NCI-H187 (cell line): Measurements from ENCODE around the gene CENPN.

Source experiments
- DNase-seq, 2 experiments: peaks; one replicate each; lab custom pipeline; 2025; lab: John Stamatoyannopoulos, UW

CENPN gene

DNA sequence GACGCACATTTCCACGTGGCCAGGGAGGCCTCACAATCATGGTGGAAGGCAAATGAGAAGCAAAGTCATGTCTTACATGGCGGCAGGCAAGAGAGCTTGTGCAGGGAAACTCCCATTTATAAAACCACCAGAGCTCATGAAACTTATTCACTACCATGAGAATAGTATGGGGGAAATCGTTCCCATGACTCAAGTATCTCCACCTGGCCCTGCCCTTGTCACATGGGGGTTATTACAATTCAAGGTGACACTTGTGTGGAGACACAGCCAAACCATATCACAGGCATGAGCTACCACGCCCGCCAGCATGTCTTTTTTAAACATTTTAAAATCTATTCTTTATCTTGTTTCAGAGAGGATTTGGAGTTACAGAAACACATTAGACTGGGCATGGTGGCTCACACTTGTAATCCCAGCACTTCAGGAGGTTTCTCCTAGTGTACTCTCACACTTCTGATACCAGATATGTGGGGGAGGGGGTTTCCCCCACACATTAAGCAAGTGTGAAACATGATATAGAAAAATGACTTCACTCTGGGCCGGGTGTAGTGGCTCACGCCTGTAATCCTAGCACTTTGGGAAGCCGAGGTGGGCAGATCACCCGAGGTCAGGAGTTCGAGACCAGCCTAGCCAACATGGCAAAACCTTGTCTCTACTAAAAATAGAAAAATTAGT is 23.1 kb downstream of the CENPN start:
- no peak for DNase-seq

DNA sequence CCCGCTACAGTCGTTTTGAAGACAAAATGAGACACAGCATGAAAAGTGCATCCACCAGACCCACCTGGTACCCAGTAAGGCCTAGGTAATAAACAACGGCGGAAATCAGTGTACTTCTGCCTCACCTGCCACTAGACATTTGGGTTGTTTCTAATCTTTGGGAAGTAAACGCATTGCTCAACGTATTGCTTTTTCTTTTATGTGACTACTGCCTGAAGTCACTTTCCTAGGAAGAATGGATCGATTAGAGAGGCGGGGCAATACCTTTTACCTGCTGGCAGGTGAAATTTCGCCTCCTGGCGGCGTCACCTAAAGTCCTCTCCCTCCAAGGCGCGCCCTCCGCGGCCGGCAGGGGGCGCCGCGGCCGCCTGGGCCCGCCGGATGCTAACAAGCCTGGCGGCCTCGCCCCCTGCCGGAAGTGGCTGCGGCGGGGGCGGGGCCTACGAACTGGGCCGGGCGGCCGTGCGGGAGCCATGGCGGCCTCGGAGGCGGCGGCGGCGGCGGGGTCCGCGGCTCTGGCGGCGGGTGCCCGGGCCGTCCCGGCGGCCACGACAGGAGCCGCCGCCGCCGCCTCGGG is 28.5 kb downstream of the CENPN start, which contains the start of gene ATMIN:
ATMIN (plus strand) TSS at position 445 of the 577 bp plus-strand sequence; CDS start at position 474, 29 bp downstream.
- DNase-seq, result peak; percentile 65 to 71

DNA sequence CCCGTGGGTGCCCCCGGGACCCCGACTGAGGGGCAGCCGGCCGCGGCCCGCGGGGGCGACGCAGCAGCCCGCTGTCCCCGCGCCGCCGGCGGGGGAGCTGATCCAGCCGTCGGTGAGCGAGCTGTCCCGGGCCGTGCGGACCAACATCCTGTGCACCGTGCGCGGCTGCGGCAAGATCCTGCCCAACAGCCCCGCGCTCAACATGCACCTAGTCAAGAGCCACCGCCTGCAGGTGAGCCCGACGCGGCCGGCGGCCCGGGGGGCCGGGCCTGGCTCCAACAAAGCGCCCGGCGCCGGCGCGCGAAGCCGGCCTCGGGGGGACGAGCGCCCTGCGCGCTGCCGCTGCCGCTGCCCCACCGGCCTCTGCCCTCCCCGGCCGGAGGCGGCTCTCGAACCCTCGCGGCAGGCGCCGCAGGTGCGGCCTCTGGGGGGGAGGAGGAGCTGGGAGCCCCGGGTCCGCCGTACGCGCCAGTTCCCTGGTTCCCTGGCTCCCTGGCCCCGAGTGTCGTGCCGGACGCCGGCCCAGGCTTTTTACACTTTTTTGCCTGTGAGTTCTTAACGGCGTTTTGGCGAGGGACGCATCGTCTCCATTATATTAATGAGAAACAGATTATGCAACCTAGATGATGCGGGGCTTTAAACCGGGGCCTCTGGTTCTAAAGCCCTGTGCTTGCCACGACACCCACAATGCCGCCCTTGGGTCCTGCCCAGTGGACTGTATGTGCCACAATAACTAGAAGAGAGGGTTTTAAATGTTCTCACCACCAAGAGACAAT is 29.1 kb downstream of the CENPN start:
- DNase-seq, result no peak

DNA sequence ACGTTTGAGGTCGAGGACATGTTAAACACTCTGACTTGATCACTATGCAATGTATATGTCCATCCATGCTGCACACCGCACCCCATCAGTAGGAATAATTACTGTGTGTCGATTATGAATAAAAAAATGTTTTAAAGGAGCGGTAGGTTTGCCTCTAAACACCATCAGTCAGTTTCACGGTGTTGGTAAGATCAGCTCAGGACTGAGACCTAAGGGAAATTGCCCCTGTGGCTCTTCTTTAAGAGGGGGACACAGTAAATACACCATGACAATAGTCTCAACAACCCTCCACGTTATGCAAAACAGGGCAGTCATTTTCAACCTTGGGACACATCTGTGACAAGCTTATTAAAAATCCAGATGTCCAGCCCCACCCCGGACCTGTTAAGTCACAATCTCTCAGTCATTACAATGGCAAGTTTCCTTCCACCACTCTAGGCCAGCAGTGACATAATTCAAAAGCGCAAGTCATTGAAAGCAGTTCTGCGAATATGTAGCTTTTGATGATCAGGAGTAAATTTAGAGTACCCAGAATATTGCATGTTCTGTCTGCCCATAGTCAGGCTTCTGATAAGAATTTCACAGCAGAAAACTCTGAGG is 29.8 kb downstream of the CENPN start:
- DNase-seq, result no peak

DNA sequence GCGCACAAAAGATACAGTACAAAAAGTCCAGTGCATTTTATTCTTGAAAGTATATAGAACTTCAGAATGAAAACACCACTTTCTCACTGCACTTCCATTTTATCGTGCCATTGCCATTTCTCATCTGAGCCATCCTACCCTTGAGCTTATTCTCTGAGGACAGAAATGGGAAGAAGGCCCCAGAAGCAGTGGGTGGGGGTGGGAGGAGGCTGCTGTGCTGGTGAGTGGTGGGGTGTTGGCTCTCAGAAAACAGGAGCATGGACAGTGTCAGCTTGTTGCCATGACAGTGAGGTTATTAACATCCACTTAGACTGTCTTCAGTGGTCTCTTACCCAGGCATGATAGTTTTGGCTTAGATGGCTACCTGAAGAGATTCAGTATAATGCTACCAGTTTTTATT is 33.1 kb downstream of the CENPN start:
- DNase-seq, result no peak

DNA sequence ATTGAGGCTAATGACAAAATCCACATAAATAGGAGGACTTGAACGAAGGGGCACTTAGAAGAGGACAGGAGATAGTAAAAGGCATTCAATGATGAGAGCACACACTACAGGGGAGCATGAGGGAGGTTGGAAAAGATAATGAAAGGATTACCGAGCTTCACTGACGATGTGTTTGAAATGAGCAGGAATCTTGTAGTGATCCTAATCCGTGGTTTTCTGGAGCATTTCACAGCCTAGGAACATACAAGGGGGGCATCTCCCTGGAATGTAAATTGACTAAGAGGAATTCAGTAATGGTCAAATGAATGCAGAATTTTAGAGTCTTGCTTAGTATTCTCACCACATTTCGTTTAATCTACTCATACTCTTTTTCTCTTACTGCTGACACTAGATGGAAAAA is 33.8 kb downstream of the CENPN start:
- DNase-seq, result no peak

DNA sequence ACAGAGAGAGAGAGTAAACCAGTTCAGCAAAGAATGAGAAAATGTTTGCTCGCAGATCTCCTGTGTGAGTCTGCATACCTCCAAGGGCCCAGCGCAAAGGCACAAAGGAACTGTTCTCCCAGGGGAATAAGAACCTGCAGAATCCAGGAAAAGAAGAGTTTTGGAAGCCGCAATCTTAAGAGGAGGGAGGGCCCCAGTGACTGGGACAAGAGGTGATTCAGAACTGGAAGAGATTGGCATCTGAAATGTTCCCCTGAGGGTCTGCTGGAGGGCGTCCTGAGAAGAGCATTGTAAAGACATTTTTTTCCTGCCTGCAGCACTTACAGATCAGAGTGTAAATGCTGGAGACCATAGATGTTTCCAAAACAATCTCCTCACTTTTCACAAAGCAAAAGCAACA is 34.7 kb downstream of the CENPN start:
- no peak for DNase-seq

DNA sequence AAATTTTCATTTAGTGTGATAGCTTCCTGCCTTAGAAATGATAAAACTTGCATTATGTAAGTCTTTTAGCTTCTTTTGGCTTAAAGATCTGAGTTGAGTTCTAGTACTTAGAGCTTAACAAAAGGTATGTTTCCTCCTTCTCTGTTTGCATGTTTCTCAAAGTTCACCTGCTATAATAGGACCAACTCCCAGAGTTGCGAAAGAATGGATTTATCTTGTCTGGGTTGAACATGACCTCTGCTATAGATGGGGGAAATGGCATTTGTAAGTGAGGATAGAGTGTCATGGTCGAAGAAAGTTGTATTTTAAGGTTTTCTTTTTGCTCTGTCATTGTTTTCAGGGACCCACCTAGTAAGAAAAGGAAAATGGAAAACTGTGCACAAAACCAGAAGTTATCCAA is 35.8 kb downstream of the CENPN start:
- DNase-seq, result no peak

DNA sequence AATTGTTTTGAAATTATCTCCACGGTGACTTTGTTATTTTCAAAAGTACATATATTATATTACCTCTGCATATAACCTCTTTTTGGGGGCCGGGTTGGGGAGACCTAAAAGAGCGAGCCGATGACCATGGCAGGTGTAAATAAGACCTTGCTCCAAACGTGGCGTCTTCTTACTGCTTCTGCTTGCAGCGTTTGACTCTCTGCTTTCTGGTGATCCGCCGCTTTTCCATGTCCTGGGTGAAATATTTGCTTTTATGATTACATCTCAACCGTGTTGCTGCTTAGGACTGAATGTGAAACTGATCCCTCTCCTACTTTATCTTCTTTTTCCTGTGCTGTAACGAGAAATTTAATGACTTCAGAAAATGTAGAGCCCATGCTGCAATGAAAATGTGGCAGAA is 46.7 kb downstream of the CENPN start:
- no peak for DNase-seq

DNA sequence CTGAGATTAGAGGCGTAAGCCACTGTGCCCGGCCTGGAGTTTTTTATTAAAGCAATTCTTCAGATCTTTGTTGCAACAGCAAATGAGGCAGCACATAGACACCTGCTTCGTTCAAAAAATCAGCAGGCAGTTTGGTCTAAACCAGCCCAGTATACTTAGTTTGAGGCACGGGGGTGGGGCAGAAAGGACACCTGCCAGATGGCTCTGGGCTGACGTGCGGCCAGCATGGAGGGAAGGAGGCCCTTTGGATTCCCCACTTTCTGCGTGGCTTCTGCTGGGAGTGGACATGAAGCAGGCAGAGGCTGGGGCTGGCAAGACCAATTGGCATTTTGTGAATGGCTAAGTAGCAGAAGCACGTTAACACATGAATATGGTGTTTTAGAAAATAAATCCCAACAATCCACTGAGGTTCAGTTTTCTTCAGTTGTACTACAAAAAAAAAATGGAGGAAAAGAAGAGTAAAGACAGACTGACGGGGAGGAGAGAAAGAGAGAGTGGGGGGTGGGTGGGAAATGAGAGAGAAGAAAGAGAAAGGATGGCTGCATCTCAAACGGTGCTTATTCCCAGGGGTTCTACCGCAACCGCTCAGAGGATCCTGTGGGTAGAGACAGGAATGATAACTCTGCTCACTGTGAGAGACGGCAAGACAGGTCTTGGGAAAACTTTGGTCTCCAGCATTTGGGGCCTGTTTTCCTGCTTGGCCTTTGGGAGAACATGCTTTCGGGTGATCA is 53.7 kb downstream of the CENPN start:
- no peak for DNase-seq

DNA sequence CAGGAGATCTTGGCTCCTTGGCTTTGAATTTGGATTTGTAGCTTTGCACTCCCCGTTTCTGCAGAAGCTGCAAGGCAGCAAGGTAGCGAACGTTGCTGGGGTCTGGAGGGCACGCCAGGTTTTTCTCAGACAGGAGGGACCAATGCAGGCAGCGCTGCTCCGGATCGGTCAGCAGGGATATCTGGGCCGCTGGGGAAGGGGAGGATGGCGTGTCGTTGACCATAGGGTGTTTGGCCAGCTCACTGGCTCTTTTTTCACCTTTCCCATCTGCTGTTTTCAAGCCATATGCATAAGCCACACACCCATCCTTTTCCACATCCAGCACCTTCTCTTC is 54.3 kb downstream of the CENPN start:
- DNase-seq, result no peak

DNA sequence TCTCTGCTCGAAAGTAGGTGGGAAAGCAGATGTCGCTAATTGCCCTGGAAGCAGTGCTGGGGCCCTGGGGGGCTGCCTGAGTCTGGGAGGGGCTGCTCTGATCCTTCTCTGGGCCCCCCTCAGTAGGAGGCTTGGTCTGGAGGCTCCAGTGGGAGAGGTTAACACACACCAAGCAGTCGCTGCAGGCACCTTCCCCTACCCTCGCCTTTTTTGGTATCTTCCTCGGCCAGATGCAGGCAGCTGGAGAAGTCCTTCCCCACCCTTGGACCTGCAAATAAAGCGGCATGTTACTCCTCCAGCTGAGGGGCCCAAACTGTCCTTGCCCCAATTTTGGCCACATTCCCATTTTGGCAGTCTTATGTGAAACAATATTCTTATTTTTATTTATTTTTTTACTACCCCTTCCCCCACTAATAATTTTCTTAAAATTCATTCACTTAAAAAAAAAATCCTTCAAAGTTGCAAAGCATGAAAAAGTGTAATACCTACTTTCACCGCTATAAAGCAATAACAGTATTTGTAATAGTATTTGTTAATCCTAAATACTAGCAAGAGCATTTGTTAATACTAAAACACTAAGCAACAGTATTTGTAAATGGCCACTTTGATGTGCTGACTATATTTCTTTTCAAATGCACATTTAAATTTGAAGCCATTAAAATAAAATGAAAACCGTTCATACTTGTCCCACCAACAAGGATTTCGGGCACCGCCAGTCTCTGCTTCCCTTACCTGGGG is 55.0 kb downstream of the CENPN start:
- no peak for DNase-seq

DNA sequence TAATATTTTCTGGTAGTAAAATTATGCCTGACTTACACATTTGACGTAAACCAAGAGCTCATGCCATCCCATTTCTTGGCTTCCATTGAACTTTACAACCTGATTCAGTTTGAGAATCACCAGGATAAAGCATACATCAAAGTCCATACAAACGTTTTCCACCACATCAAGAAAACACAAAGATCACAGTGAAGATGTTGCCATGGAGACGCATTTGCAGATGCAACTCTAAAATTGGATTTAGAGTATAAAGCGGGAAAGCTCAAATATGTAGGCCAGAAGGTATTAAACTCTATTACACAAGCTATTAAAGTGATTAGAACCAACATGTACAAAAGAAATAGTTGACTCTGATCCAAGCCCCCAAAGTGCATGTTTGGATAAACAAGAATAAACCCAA is 59.7 kb downstream of the CENPN start:
- no peak for DNase-seq

DNA sequence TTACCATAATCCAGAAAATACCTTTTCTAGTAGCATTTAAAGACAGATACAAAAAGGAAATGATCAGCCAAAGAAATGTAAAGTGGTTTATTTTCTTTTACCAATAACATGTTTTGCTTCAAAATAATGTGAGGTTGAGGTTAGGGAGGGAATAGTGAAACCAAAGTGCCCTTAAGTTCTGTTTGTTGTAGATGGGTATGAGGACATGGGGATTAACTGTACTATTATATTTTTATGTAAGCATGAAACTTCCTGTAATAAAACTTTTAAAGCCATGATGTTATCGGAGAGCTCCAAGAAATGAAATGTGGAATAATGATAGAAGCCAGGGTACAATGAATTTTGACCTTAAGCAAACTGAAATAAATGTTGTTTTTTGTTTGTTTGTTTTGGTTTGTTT is 60.2 kb downstream of the CENPN start:
- no peak for DNase-seq

DNA sequence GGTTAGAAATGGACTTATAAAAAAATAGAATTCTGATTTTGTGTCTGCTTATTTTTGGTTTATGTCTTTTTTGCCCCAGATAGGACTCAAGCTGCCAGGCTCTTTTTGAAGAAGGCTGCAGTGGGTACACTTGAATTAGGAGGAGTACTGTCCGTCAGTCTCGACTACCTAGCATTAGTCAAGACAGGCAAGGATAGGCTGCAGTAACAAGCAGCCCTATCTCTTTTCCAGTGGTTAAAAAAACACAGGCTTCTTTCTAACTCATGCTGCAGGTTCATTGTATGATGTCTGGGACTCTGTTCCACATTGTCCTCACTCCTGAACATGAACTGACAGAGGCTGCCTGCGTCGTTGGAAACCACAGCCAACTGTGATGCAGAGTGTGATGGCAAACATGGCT is 62.0 kb downstream of the CENPN start:
- DNase-seq, result no peak

DNA sequence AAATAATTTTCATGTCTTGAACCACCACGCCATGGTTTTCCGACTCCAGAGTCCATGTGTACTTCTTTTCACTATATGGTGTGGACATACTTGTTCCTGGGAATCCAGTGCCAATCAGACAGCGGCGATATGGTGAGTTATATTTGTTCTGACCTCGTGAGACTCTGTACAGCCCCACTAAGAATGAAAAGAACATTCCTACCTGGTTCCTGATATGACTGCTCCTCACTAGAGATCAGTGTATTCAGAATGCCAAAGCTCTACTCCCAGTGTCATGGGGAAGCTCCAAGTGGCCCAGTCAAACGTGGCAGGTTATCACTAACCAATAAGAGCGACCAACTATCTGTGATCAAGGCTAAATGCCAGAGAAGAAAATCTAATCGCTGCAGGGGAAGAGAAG is 64.0 kb downstream of the CENPN start:
- DNase-seq, result no peak

DNA sequence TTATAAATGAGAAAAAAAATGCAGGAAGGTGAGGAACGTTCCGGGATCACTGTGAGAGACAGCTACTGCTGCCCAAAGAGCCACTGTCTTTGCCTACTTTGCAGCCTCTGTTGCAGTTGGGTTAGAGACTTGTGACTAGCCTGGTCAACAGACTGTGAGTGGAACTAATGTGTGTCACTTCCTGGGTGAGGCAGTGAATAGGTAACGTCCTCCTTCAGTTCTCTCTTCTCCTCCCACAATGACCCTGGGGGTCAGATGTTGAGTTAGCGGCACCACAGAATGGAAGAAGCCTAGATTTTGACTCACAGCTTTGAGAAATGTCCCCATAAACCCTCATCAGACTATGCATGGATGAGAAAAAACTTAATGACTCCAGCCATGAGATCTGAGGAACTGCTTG is 64.8 kb downstream of the CENPN start:
- DNase-seq, result no peak

DNA sequence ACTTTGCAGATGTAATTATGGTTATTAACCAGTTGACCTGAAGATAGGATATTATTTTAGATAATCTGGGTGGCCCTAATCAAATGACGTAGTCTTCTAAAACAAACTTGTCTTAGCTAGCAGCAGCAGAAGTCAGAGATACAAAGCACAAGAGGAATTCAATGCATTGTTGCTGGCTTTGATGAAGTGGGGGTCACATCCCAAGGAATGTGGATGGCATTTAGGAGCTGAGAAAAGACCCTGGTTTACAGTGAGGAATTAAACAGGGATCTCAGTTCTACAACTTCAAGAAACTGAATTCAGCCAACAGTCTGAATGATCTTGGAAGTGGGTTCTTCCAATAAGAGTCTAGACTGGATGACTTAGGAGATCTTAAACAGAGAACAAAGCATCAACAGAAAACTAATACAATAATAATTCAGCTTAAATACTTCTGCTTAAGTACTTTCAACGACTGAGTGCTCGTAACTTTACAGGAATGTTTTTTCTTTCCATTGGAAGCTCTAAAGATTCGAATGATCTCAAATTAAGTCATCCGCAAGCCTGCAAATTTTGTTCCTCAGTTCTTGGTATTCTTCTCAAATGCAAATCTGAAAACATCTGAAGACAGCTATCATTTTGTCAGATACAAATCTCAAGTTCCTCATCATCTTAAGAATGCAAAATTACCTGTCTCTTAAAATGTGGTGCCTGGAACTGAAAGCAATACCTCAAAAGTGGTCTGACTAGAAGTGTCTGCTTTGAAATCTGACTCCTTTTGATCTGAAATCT is 66.7 kb downstream of the CENPN start:
- DNase-seq, result no peak

DNA sequence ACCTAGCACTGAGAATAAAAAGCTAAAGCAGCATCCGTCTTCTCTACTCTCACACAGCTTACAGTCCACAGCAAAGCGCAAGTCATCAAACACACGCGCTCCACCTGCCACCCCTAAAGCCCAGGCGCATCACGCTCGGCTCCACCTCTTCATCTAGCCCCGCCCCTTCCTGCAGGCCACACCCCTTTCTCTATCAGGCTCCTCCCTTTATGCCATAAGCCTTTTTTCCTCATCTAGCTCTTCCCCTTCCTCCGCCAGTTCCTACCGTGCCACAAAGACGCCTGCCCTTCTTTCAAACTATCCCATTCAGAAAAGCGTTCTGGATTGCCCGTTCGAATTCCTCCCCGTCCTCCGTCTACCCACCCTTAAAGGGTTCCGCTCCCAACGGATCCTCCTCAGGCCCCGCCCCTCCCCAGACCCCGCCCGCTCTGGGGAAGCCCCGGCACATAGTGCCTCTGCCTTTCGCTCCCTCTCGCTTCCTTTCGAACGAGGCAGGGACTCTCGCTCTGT is 69.6 kb downstream of the CENPN start:
- DNase-seq, result peak; percentile 76 to 88

DNA sequence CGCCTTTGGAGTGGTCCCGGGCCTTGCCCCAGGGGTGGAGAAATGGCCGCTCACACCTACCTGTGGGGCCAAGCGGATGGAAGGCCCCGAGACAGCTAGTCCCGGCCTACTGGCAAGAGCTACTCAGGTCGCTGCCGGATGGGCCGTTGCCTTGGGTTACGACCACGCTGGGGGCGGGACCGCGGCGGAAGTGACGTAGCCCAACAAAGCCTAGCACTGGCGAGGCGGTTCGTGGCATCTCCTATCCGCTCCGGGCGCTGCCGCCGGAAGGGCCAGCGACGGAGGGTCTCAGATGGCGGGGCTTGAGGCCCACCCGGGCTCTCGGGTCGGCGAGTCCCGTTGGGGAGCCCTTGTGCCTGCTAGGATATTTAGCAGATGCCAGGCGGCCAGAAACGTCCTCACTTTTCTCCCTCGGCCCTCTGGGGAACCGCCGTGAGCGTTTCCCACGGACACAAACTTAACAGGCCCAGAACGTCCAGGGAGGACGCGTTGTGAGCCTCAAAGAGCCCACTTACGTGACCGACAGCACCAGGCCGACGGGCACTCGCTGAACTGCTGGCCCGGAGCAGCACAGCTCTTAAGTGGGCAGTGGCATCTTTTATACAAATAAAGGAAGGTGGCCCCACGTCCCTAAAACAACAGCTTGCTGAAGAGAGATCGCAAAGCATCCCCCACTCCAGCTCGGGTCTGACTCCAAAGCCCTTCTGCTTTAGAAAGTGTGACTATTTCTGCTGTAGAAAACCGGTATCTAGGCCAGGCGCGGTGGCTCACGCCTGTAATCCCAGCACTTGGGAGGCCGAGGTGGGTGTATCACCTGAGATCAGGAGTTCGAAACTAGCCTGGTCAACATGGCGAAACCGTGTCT is 70.3 kb downstream of the CENPN start, which contains the start of gene C16orf46:
C16orf46 (minus strand) TSS at position 163 of the 865 bp plus-strand sequence. CDS start 13,283 bp downstream, outside the sequence.
- peak; percentile 83 to 84 for DNase-seq
